Measurements from ENCODE around the gene OR51B6. TPM values are rescaled to one million over a fixed set of nuclear protein-coding genes. Genes with fewer than 3 reads are reported as not detected.
"Not testable (repeated sequence)": the region's sequence is repeated elsewhere in the genome, so short reads cannot be mapped to it uniquely, and the experiment has no call there.

The OR51B6 gene
- polyA plus RNA-seq, 2 of the 4 experiments (the other 2 are of a cell fraction): not detected

DNA sequence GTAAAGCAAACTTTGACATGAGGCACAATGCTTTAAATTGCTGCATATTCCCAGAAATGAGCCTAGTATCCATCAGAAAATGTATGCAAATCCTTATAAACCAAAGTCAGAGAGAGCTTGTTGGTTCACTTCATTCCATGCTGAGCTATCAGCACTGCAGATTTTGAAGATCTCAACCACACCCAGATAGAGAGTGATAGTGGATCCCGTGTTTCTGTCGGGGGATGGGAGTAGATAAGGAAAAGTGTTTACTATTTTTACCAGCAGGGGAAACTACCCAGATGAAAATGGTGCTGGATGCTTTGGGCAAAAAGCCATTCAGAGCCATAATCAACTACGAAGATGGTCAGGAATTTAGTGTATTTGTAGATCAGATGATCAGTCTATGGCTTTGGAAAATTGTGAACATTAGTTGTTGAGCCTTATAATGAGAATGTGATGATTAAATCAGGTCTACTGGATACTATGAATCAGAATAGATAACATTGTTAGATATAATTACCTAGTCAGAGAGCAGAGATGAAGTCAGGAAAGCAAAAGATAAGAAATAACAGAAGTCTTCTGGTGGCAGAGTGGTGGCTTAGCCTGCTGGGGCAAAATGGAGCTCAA, 10.8 kb downstream of the OR51B6 start:
- Histone ChIP-seq H3K27ac (no peak overlapping the region), H3K4me2 (no peak overlapping the region), H3K4me1 (no peaks in the 10 kb centered on the region), H3K4me3 (no peak overlapping the region), H3K9me3 (no peaks in the 10 kb centered on the region)
- no peak for FAIRE-seq
- ChIA-PET CTCF (no interaction called here), POLR2A (no interaction called here)
- WGBS (ENCODE audit: missing lambda C conversion rate): 0% methylated on average over 3 of the region's 3 CpGs
- TF ChIP-seq PBX3 (IDR thresholded peaks at IDR 0.05) (no peak), EHF (CRISPR knock-in tag; IDR thresholded peaks at IDR 0.05) (no peak), MAFK (IDR thresholded peaks at IDR 0.05; ENCODE audit: partially characterized antibody) (no peak), ELK1 (IDR thresholded peaks at IDR 0.05; ENCODE audit: low read depth, low read length) (no peak), CBX8 (IDR thresholded peaks at IDR 0.05) (no peak), RARB (CRISPR knock-in tag; IDR thresholded peaks at IDR 0.05) (no peak), SMC3 (IDR thresholded peaks at IDR 0.05) (no peak), ATOH8 (CRISPR knock-in tag; IDR thresholded peaks at IDR 0.05; ENCODE audit: low read depth) (no peak), NFE2L2 (conservative IDR thresholded peaks at IDR 0.05; ENCODE audit: low read length) (no peak), MAZ (IDR thresholded peaks at IDR 0.05; ENCODE audit: borderline replicate concordance, low read depth, low read length) (no peak), MYC (IDR thresholded peaks at IDR 0.05; ENCODE audit: borderline replicate concordance, low read length) (no peak), FOSB (CRISPR knock-in tag; IDR thresholded peaks at IDR 0.05) (no peak), EHMT2 (IDR thresholded peaks at IDR 0.05; ENCODE audit: low read depth) (no peak), GATA3 (IDR thresholded peaks at IDR 0.05; ENCODE audit: borderline replicate concordance) (no peak)
- ATAC-seq: no peak
- no peak for DNase-seq (ENCODE audit: low read depth in 1 of 2, low spot score in 1 of 2)

GRCh38 chr11:5363679-5364078, 12.4 kb downstream of the OR51B6 start:
- 15% methylated on average over 1 of the region's 1 CpG for WGBS (ENCODE audit: missing lambda C conversion rate)
- POLR2A ChIA-PET: no interaction called here
- Histone ChIP-seq H3K4me1 (no peaks in the 10 kb centered on the region), H3K27ac (no peak overlapping the region), H3K4me3 (no peak overlapping the region), H3K4me2 (no peak overlapping the region), H3K9me3 (no peaks in the 10 kb centered on the region)
- ATAC-seq (no peak), DNase-seq (ENCODE audit: low read depth in 1 of 2, low spot score in 1 of 2) (no peak), FAIRE-seq (no peak)
- TF ChIP-seq CHD4 (IDR thresholded peaks at IDR 0.05; ENCODE audit: borderline replicate concordance) (no peak), NR3C1 (IDR thresholded peaks at IDR 0.05) (no peak), HOXB5 (CRISPR knock-in tag; IDR thresholded peaks at IDR 0.05) (no peak), FOSL2 (IDR thresholded peaks at IDR 0.05) (no peak), FOSL2 (CRISPR knock-in tag; IDR thresholded peaks at IDR 0.05) (no peak), HOXB13 (CRISPR knock-in tag; IDR thresholded peaks at IDR 0.05; ENCODE audit: low read depth) (no peak), PHF8 (IDR thresholded peaks at IDR 0.05; ENCODE audit: borderline replicate concordance, low read depth) (no peak), SREBF2 (IDR thresholded peaks at IDR 0.05) (no peak), RNF2 (IDR thresholded peaks at IDR 0.05; ENCODE audit: borderline replicate concordance, low read depth) (no peak)
- CTCF ChIA-PET: interaction anchor here (0.6 to 0.8 kb wide), 3 partner anchors 17 to 812 kb away, joined by 3 read pairs; no protein-coding TSS in a partner anchor

GRCh38 chr11:5364214-5364613, 12.9 kb downstream of the OR51B6 start:
- WGBS (ENCODE audit: missing lambda C conversion rate): 8% methylated on average over 2 of the region's 2 CpGs
- no peak for FAIRE-seq
- POLR2A ChIA-PET: no interaction called here
- Histone ChIP-seq H3K4me2 (no peak overlapping the region), H3K27ac (no peak overlapping the region), H3K4me3 (no peak overlapping the region), H3K4me1 (no peaks in the 10 kb centered on the region), H3K9me3 (no peaks in the 10 kb centered on the region)
- no peak for DNase-seq (ENCODE audit: low read depth in 1 of 2, low spot score in 1 of 2)
- ATAC-seq: no peak
- CTCF ChIA-PET: interaction anchor here (0.6 to 0.8 kb wide), 2 partner anchors 16 to 808 kb away, joined by 3 read pairs; no protein-coding TSS in a partner anchor
- TF ChIP-seq HES2 (IDR thresholded peaks at IDR 0.05) (no peak), MYC (IDR thresholded peaks at IDR 0.05; ENCODE audit: borderline replicate concordance, low read length) (no peak), TP53 (CRISPR knock-in tag; IDR thresholded peaks at IDR 0.05) (no peak), FOSL2 (IDR thresholded peaks at IDR 0.05) (no peak), FOSL2 (CRISPR knock-in tag; IDR thresholded peaks at IDR 0.05) (no peak)

GRCh38 chr11:5366365-5366764, 15.1 kb downstream of the OR51B6 start:
- H3K4me1 ChIP-seq; POLR2A ChIA-PET; H3K4me2 ChIP-seq; DNase-seq (ENCODE audit: low read depth in 1 of 2, low spot score in 1 of 2); H3K4me3 ChIP-seq; FAIRE-seq; H3K9me3 ChIP-seq; H3K27ac ChIP-seq; ATAC-seq: not testable (repeated sequence)
- 60% methylated on average over 6 of the region's 6 CpGs for WGBS (ENCODE audit: missing lambda C conversion rate)
- CTCF ChIA-PET: interaction anchor here (1.0 to 1.3 kb wide), 2 partner anchors 20 to 241 kb away, joined by 3 to 4 read pairs; no protein-coding TSS in a partner anchor

Measured in A549 (cell line).